SU-DHL-6 (cell line): ENCODE results near the gene RGS19.

Experiments used
- CTCF ChIP-seq: fragments of 200-600 bp; sonication (generic); IDR thresholded peaks from one replicate; pipeline ENCODE4 v1.5.1; 2017; ENCODE audit warnings: antibody characterized with exemption, mild to moderate bottlenecking, low read length, moderate library complexity; ENCODE audit not compliant: insufficient read depth, poor library complexity, severe bottlenecking
- EZH2phosphoT487 ChIP-seq: fragments of 200-600 bp; sonication (generic), shearing (Covaris generic); conservative IDR thresholded peaks from 2 replicates; pipeline ENCODE4 v1.6.1; 2018; ENCODE audit warnings: mild to moderate bottlenecking, antibody characterized with exemption, low read length, moderate library complexity, mixed read lengths

GRCh38 chr20:64029293-64030117, 49.8 kb downstream of the RGS19 start:
- TF ChIP-seq CTCF (no peak), EZH2phosphoT487 (no peak)
